KMS-11 (cell line): Measurements from ENCODE around the gene DOK5.

Experiments
- H2AFZ ChIP-seq: fragments of 200-600 bp; sonication (generic); 2 replicates; pipeline ENCODE4 v1.6.1; 2016; ENCODE audit warnings: antibody characterized with exemption, mixed run types, low read depth
- H3K27ac ChIP-seq: fragments of 200-600 bp; sonication (generic); 2 replicates; pipeline ENCODE4 v1.6.1; 2016; ENCODE audit warnings: mild to moderate bottlenecking, mixed run types
- H3K27me3 ChIP-seq: fragments of 200-600 bp; sonication (generic); 2 replicates; pipeline ENCODE4 v1.6.1; 2017; ENCODE audit warnings: mild to moderate bottlenecking, low read depth, mixed run types, moderate library complexity; ENCODE audit not compliant: insufficient read depth
- H3K36me3 ChIP-seq: fragments of 200-600 bp; sonication (generic); 2 replicates; pipeline ENCODE4 v1.6.1; 2017; ENCODE audit warnings: mild to moderate bottlenecking, mixed run types; ENCODE audit not compliant: insufficient read depth
- H3K4me1 ChIP-seq: fragments of 200-600 bp; sonication (generic); 2 replicates; pipeline ENCODE4 v1.6.1; 2016; ENCODE audit warnings: mild to moderate bottlenecking, low read depth, mixed run types; ENCODE audit not compliant: poor library complexity, severe bottlenecking
- H3K4me2 ChIP-seq: fragments of 200-600 bp; sonication (generic); 2 replicates; pipeline ENCODE4 v1.7.0; 2016; ENCODE audit warnings: mild to moderate bottlenecking, mixed run types
- H3K4me3 ChIP-seq: fragments of 200-600 bp; sonication (generic); IDR thresholded peaks from 2 replicates; pipeline ENCODE4 v1.6.1; 2017; ENCODE audit warnings: low read depth, low read length, mixed read lengths; ENCODE audit not compliant: insufficient read depth
- H3K79me2 ChIP-seq: fragments of 200-600 bp; sonication (generic); 2 replicates; pipeline ENCODE4 v1.6.1; 2016; ENCODE audit warnings: low read depth, mixed run types; ENCODE audit not compliant: insufficient read depth
- H3K9ac ChIP-seq: fragments of 200-600 bp; sonication (generic); 2 replicates; pipeline ENCODE4 v1.6.1; 2016; ENCODE audit warnings: mild to moderate bottlenecking, mixed run types
- H4K20me1 ChIP-seq: fragments of 200-600 bp; sonication (generic); 2 replicates; pipeline ENCODE4 v1.6.1; 2016; ENCODE audit warnings: mild to moderate bottlenecking, mixed run types; ENCODE audit not compliant: insufficient read depth
- CTCF ChIP-seq: fragments of 200-600 bp; sonication (generic); conservative IDR thresholded peaks from 2 replicates; pipeline ENCODE4 v1.6.1; 2017; ENCODE audit warnings: low read depth, mild to moderate bottlenecking, antibody characterized with exemption, low read length, moderate library complexity, mixed read lengths

The DOK5 gene

GRCh38 chr20:54502179-54502578 lies 26.8 kb downstream of the DOK5 start:
- Histone ChIP-seq H2AFZ (no peak overlapping the region), H3K4me1 (no peaks in the 10 kb centered on the region), H3K36me3 (no peaks in the 10 kb centered on the region), H3K9ac (no peak overlapping the region), H3K79me2 (no peaks in the 10 kb centered on the region), H3K4me2 (no peak overlapping the region), H3K27me3 (no peaks in the 10 kb centered on the region), H4K20me1 (no peaks in the 10 kb centered on the region), H3K4me3 (no peak overlapping the region), H3K27ac (no peak overlapping the region)
- no peak for TF ChIP-seq CTCF

GRCh38 chr20:54506643-54507042 lies 31.2 kb downstream of the DOK5 start:
- H3K4me2 ChIP-seq = no peak overlapping the region
- no peak for TF ChIP-seq CTCF
- H2AFZ ChIP-seq = no peak overlapping the region
- no peak overlapping the region for H3K4me3 ChIP-seq
- no peak overlapping the region for H3K27ac ChIP-seq
- no peak overlapping the region for H3K9ac ChIP-seq
- H3K4me1 ChIP-seq = no peaks in the 10 kb centered on the region
- H4K20me1 ChIP-seq = no peaks in the 10 kb centered on the region
- no peaks in the 10 kb centered on the region for H3K27me3 ChIP-seq
- no peaks in the 10 kb centered on the region for H3K36me3 ChIP-seq
- H3K79me2 ChIP-seq = no peaks in the 10 kb centered on the region

- H2AFZ ChIP-seq = no peak overlapping the region
- H4K20me1 ChIP-seq = no peaks in the 10 kb centered on the region
- no peaks in the 10 kb centered on the region for H3K4me1 ChIP-seq
- H3K4me2 ChIP-seq = no peak overlapping the region
- no peak overlapping the region for H3K27ac ChIP-seq
- no peak overlapping the region for H3K9ac ChIP-seq
- H3K4me3 ChIP-seq = no peak overlapping the region
- no peak for TF ChIP-seq CTCF
- H3K79me2 ChIP-seq = no peaks in the 10 kb centered on the region
- no peaks in the 10 kb centered on the region for H3K36me3 ChIP-seq
- H3K27me3 ChIP-seq = no peaks in the 10 kb centered on the region
Observed at GRCh38 chr20:54510541-54511129, 35.2 kb downstream of the DOK5 start.

- no peak for TF ChIP-seq CTCF
- H3K4me2 ChIP-seq = no peak overlapping the region
Observed at GRCh38 chr20:54512694-54513093, 37.3 kb downstream of the DOK5 start.

More at GRCh38 chr20:54512694-54513093, 37.3 kb downstream of the DOK5 start:
- H3K79me2 ChIP-seq = no peaks in the 10 kb centered on the region
- H3K36me3 ChIP-seq = no peaks in the 10 kb centered on the region
- H3K4me3 ChIP-seq = no peak overlapping the region
- no peak overlapping the region for H3K9ac ChIP-seq
- H3K4me1 ChIP-seq = no peaks in the 10 kb centered on the region
- no peaks in the 10 kb centered on the region for H3K27me3 ChIP-seq
- H2AFZ ChIP-seq = no peak overlapping the region
- H4K20me1 ChIP-seq = no peaks in the 10 kb centered on the region
- no peak overlapping the region for H3K27ac ChIP-seq
